NT2/D1 (cell line): ENCODE results near the gene GPSM1.

Experiments used
- SUZ12 ChIP-seq: IDR thresholded peaks from 2 replicates; pipeline ENCODE4 v1.6.1; 2011; ENCODE audit not compliant: insufficient read length, insufficient read depth; ENCODE audit errors: extremely low read depth
- YY1 ChIP-seq: IDR thresholded peaks from 2 replicates; pipeline ENCODE4 v1.6.1; 2011; ENCODE audit not compliant: insufficient read length, insufficient read depth
- ZNF274 ChIP-seq: IDR thresholded peaks from 2 replicates; pipeline ENCODE4 v1.6.1; 2011; ENCODE audit warnings: mild to moderate bottlenecking, low read depth, low read length

GRCh38 chr9:136309806-136310220, 17.5 kb upstream of the GPSM1 start:
- TF ChIP-seq ZNF274: no peak
- no peak for TF ChIP-seq YY1
- no peak for TF ChIP-seq SUZ12
